Measurements from ENCODE around the gene MACROD1. TPM values are rescaled to one million over a fixed set of nuclear protein-coding genes. Genes with fewer than 3 reads are reported as not detected.

Gene MACROD1
- total and polyA plus RNA-seq, 5 donors from 2014 or later, result 5.3 to 12.7 (median 6.5) TPM

DNA sequence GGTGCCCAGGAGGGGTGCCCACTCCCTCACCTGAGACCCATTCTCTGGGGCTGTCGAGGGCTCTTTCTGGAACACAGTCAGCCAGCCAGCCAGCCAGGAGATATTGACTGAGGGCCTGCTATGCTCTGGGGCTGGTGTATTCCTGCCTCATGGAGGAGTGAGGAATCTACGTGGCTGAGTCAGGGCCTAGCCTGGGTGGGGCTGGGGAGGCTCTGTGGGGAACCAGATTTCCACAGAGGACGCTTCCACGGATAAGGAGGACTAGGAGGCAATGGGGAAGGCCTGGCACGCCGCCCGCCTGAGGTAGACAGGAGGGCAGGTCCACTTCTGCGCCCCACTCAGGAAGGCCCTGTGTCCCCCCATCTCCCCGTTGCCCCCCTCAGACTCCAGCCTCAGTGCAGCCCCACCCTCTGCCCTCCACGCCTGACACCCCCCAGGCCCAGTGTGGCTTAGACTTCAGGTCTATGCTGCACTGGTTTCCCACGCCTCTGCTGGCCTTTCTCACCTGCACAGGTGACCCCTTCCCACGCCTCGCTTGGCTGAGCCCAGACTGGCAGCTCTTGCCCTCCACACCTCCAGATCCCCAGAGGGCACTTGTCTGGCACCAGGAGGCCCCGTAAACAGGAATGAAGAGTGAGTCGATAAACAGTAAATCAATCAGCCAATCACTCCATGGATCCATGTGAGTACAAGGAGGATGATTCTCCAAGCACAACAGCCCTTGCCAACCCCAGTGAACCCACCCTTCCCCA lies 37.5 kb downstream of the MACROD1 start:
- Mint-ChIP-seq H3K27ac (no peak overlapping the region), H3K9me3 (no peaks in the 10 kb centered on the region), H3K4me1 (no peaks in the 10 kb centered on the region), H3K4me3 (no peak overlapping the region), H3K27me3 (no peaks in the 10 kb centered on the region), H3K36me3 (peaks cover 3% of the 10 kb centered on the region)
- Histone ChIP-seq H3K36me3 (ENCODE audit: control insufficient read depth, insufficient read depth, low read length) (no peaks in the 10 kb centered on the region), H3K9me3 (ENCODE audit: control insufficient read depth in 2 of 2, low read length in 2 of 2) (no peaks in the 10 kb centered on the region), H3K27ac (ENCODE audit: insufficient read depth, low read length, poor library complexity, severe bottlenecking) (no peak overlapping the region), H3K4me3 (ENCODE audit: low read depth, low read length) (no peak overlapping the region), H3K4me1 (ENCODE audit: control insufficient read depth, insufficient read depth, low read length, poor library complexity, severe bottlenecking) (no peaks in the 10 kb centered on the region), H3K27me3 (ENCODE audit: control insufficient read depth, insufficient read depth, low read length) (no peaks in the 10 kb centered on the region)
- no peak for ATAC-seq (ENCODE audit: low read depth in 2 of 2)
- no peak for DNase-seq

DNA sequence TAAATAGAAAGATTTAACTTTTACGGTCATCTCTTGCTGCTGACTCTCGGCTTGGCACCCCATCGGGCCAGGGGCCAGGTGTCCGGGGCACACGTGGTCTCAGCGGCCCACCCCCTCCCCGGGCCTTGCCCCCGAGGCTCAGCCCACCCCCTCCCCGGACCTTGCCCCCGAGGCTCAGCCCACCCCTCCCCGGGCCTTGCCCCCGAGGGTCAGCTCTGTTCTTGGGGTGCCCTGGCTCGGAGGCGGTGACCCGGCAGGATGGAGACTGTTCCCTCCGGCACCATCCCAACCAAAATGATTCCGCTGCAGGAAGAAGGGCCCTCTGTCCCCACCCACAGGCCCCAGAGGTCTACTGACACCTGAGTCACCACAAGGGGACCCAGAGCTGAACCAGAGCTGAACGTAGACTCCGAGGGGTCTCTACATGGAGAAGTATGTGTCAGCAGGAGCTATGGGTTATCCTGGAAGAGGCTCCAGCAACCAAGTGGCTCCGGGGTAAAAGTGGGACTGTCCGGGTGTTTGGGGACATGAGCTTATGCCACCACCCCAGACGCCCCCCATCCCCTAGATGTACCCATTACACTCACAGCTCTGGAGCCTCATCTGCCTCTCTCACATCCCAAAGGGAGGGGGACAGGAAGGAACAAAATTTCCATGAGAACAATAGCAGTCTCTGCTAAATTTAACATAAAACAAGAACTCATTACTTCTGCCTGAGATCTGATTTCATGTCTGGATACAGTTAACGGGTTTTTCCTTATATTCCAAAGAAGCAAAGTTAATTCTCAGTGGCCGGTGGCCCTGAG lies 38.4 kb downstream of the MACROD1 start:
- no peaks in the 10 kb centered on the region for H3K9me3 ChIP-seq (ENCODE audit: control insufficient read depth in 2 of 2, low read length in 2 of 2)
- no peak overlapping the region for H3K27ac Mint-ChIP-seq
- no peaks in the 10 kb centered on the region for H3K4me1 Mint-ChIP-seq
- DNase-seq (no peak), ATAC-seq (ENCODE audit: low read depth in 2 of 2) (no peak)
- no peak overlapping the region for H3K27ac ChIP-seq (ENCODE audit: insufficient read depth, low read length, poor library complexity, severe bottlenecking)
- H3K36me3 Mint-ChIP-seq, result peaks cover 3% of the 10 kb centered on the region
- no peaks in the 10 kb centered on the region for H3K4me1 ChIP-seq (ENCODE audit: control insufficient read depth, insufficient read depth, low read length, poor library complexity, severe bottlenecking)
- no peak overlapping the region for H3K4me3 ChIP-seq (ENCODE audit: low read depth, low read length)
- H3K27me3 ChIP-seq (ENCODE audit: control insufficient read depth, insufficient read depth, low read length), result no peaks in the 10 kb centered on the region
- no peaks in the 10 kb centered on the region for H3K9me3 Mint-ChIP-seq
- H3K36me3 ChIP-seq (ENCODE audit: control insufficient read depth, insufficient read depth, low read length), result no peaks in the 10 kb centered on the region
- no peaks in the 10 kb centered on the region for H3K27me3 Mint-ChIP-seq
- H3K4me3 Mint-ChIP-seq, result no peak overlapping the region

DNA sequence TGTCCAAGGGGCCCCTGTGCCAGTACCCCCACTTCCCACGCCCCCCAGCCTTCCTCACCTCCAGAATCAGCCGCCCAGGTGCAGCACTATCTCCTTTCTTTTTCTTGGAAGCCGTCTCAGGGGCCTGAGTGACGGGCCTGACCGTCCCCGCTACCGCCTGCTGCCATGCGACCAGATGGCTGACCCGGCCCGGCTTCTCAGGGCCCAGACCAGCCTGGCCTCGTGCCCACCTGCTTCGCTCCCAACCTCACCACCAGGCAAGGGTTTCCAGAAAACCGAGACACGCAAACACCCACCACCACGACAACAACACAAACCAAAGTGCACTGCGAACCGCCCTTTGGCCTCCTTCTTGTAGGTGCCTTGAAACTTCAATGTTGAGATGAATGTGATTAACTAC lies 39.1 kb downstream of the MACROD1 start:
- peaks cover 3% of the 10 kb centered on the region for H3K36me3 Mint-ChIP-seq
- H3K4me3 Mint-ChIP-seq, result no peak overlapping the region

DNA sequence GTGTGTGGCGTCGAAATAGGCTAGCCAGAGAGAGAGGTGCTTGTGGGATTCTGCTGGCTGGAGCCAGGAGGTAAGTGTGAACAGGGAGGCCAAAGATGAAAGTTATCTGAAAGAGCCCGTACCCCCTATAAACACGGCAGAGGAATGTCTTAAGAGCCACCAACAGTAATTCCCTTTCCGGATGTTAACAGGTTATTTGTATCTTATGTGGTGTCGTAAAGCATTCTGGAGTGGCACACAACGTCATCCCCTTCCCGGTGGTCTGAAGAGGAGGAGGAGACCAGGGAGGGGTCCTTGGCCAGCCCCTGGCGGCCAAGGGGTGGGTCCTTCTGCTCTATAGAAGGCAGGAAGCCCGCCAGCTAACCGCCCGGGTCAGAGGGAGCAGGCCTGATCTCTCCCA lies 39.5 kb downstream of the MACROD1 start:
- no peaks in the 10 kb centered on the region for H3K9me3 Mint-ChIP-seq
- no peaks in the 10 kb centered on the region for H3K9me3 ChIP-seq (ENCODE audit: control insufficient read depth in 2 of 2, low read length in 2 of 2)
- DNase-seq (no peak), ATAC-seq (ENCODE audit: low read depth in 2 of 2) (no peak)
- no peak overlapping the region for H3K4me3 Mint-ChIP-seq
- no peaks in the 10 kb centered on the region for H3K27me3 Mint-ChIP-seq
- peaks cover 3% of the 10 kb centered on the region for H3K36me3 Mint-ChIP-seq
- no peak overlapping the region for H3K4me3 ChIP-seq (ENCODE audit: low read depth, low read length)
- no peak overlapping the region for H3K27ac ChIP-seq (ENCODE audit: insufficient read depth, low read length, poor library complexity, severe bottlenecking)
- peak overlapping the region in 1 of 3 donors; percentile 66 for H3K27ac Mint-ChIP-seq
- H3K36me3 ChIP-seq (ENCODE audit: control insufficient read depth, insufficient read depth, low read length), result no peaks in the 10 kb centered on the region
- no peaks in the 10 kb centered on the region for H3K4me1 ChIP-seq (ENCODE audit: control insufficient read depth, insufficient read depth, low read length, poor library complexity, severe bottlenecking)
- no peaks in the 10 kb centered on the region for H3K27me3 ChIP-seq (ENCODE audit: control insufficient read depth, insufficient read depth, low read length)
- no peaks in the 10 kb centered on the region for H3K4me1 Mint-ChIP-seq

More for the DNA sequence above, 39.1 kb downstream of the MACROD1 start:
- no peaks in the 10 kb centered on the region for H3K4me1 Mint-ChIP-seq
- ATAC-seq (ENCODE audit: low read depth in 2 of 2), result no peak
- no peaks in the 10 kb centered on the region for H3K9me3 ChIP-seq (ENCODE audit: control insufficient read depth in 2 of 2, low read length in 2 of 2)
- no peaks in the 10 kb centered on the region for H3K36me3 ChIP-seq (ENCODE audit: control insufficient read depth, insufficient read depth, low read length)
- H3K27me3 Mint-ChIP-seq, result no peaks in the 10 kb centered on the region
- no peak for DNase-seq
- H3K9me3 Mint-ChIP-seq, result no peaks in the 10 kb centered on the region
- H3K4me1 ChIP-seq (ENCODE audit: control insufficient read depth, insufficient read depth, low read length, poor library complexity, severe bottlenecking), result no peaks in the 10 kb centered on the region
- no peak overlapping the region for H3K27ac ChIP-seq (ENCODE audit: insufficient read depth, low read length, poor library complexity, severe bottlenecking)
- H3K27me3 ChIP-seq (ENCODE audit: control insufficient read depth, insufficient read depth, low read length), result no peaks in the 10 kb centered on the region
- no peak overlapping the region for H3K27ac Mint-ChIP-seq
- H3K4me3 ChIP-seq (ENCODE audit: low read depth, low read length), result no peak overlapping the region

DNA sequence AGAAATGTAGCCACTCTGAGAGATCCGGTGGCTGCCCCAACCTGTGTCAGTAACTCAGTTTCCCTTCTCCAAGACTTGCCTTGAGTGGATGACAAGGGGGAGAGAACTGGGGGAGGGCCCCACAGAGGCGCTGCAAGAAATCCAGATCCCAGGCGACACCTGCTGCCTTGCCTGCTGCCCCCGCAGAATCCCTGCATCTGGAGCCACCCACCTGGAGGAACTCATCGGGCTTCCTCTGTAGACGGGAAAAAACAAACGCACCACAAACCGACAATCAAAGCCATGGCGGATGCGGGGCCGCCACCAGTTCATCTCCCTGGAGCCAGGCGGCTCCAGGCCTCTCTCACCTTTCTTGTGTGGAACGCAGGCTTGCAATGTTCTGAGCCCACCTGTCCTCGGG lies 40.2 kb downstream of the MACROD1 start:
- no peaks in the 10 kb centered on the region for H3K9me3 Mint-ChIP-seq
- H3K27me3 ChIP-seq (ENCODE audit: control insufficient read depth, insufficient read depth, low read length), result no peaks in the 10 kb centered on the region
- H3K27me3 Mint-ChIP-seq, result no peaks in the 10 kb centered on the region
- H3K4me3 Mint-ChIP-seq, result no peak overlapping the region
- ATAC-seq (ENCODE audit: low read depth in 2 of 2) (no peak), DNase-seq (no peak)
- H3K4me1 Mint-ChIP-seq, result no peaks in the 10 kb centered on the region
- no peaks in the 10 kb centered on the region for H3K36me3 ChIP-seq (ENCODE audit: control insufficient read depth, insufficient read depth, low read length)
- no peak overlapping the region for H3K4me3 ChIP-seq (ENCODE audit: low read depth, low read length)
- H3K9me3 ChIP-seq (ENCODE audit: control insufficient read depth in 2 of 2, low read length in 2 of 2), result no peaks in the 10 kb centered on the region
- no peak overlapping the region for H3K27ac ChIP-seq (ENCODE audit: insufficient read depth, low read length, poor library complexity, severe bottlenecking)
- H3K4me1 ChIP-seq (ENCODE audit: control insufficient read depth, insufficient read depth, low read length, poor library complexity, severe bottlenecking), result no peaks in the 10 kb centered on the region
- peaks cover 3% of the 10 kb centered on the region for H3K36me3 Mint-ChIP-seq
- no peak overlapping the region for H3K27ac Mint-ChIP-seq

DNA sequence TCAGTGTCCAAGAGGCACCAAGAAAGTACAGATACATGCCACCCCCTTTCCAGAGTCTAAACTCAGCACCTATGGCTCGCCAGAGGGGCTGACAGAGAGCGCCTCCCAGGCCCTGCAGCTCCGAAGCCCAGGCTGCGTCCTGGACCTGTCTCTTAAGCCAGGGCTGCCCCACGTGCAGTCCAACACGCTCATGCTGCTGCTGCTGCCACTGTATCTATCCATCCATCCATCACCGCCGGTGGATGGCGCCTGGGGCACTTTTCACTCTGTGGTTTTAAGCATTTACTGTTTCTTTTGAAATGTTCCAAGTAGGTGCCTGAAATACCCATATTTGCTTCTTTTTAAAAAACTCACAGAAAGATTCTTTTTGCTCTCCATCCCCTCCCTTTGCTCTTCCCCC lies 41.8 kb downstream of the MACROD1 start:
- DNase-seq (no peak), ATAC-seq (ENCODE audit: low read depth in 2 of 2) (no peak)
- peaks cover 3% of the 10 kb centered on the region for H3K36me3 Mint-ChIP-seq
- no peak overlapping the region for H3K27ac ChIP-seq (ENCODE audit: insufficient read depth, low read length, poor library complexity, severe bottlenecking)
- H3K9me3 Mint-ChIP-seq, result no peaks in the 10 kb centered on the region
- no peaks in the 10 kb centered on the region for H3K36me3 ChIP-seq (ENCODE audit: control insufficient read depth, insufficient read depth, low read length)
- no peak overlapping the region for H3K4me3 ChIP-seq (ENCODE audit: low read depth, low read length)
- no peaks in the 10 kb centered on the region for H3K27me3 ChIP-seq (ENCODE audit: control insufficient read depth, insufficient read depth, low read length)
- no peak overlapping the region for H3K4me3 Mint-ChIP-seq
- no peaks in the 10 kb centered on the region for H3K4me1 ChIP-seq (ENCODE audit: control insufficient read depth, insufficient read depth, low read length, poor library complexity, severe bottlenecking)
- H3K9me3 ChIP-seq (ENCODE audit: control insufficient read depth in 2 of 2, low read length in 2 of 2), result no peaks in the 10 kb centered on the region
- H3K4me1 Mint-ChIP-seq, result no peaks in the 10 kb centered on the region
- no peaks in the 10 kb centered on the region for H3K27me3 Mint-ChIP-seq
- no peak overlapping the region for H3K27ac Mint-ChIP-seq

DNA sequence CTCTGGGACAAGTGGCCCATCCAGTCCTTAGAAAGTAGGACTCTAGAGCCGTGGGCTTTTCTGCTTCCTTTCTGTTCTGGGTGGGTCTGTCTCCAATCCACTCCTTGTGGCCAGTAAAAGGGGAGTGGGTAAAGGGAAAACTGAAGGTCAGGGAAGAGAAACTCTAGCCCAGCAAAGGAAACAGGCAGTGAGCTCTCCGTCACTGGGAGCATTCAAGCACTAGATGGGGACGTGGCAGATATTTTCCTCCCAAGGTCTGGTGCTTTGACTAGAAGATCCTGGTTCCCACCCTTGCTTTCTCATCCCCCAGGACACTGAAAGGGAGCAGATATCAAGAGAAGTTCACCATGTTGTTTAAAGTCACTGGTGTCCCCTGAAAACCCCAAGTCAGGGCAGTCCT lies 42.2 kb downstream of the MACROD1 start:
- no peaks in the 10 kb centered on the region for H3K36me3 ChIP-seq (ENCODE audit: control insufficient read depth, insufficient read depth, low read length)
- H3K27me3 ChIP-seq (ENCODE audit: control insufficient read depth, insufficient read depth, low read length), result no peaks in the 10 kb centered on the region
- no peaks in the 10 kb centered on the region for H3K4me1 ChIP-seq (ENCODE audit: control insufficient read depth, insufficient read depth, low read length, poor library complexity, severe bottlenecking)
- Mint-ChIP-seq H3K36me3 (peaks cover 3% of the 10 kb centered on the region), H3K9me3 (no peaks in the 10 kb centered on the region), H3K4me1 (no peaks in the 10 kb centered on the region), H3K27ac (no peak overlapping the region), H3K4me3 (no peak overlapping the region), H3K27me3 (no peaks in the 10 kb centered on the region)
- ATAC-seq (ENCODE audit: low read depth in 2 of 2), result no peak
- no peak for DNase-seq
- no peak overlapping the region for H3K27ac ChIP-seq (ENCODE audit: insufficient read depth, low read length, poor library complexity, severe bottlenecking)
- no peaks in the 10 kb centered on the region for H3K9me3 ChIP-seq (ENCODE audit: control insufficient read depth in 2 of 2, low read length in 2 of 2)
- H3K4me3 ChIP-seq (ENCODE audit: low read depth, low read length), result no peak overlapping the region

Measured in CD4-positive, CD25-positive, alpha-beta regulatory T cell (primary cell).